ENCODE results near the gene ACAP1.
"Not testable (repeated sequence)": the region's sequence is repeated elsewhere in the genome, so short reads cannot be mapped to it uniquely, and the experiment has no call there.

The ACAP1 gene

DNA sequence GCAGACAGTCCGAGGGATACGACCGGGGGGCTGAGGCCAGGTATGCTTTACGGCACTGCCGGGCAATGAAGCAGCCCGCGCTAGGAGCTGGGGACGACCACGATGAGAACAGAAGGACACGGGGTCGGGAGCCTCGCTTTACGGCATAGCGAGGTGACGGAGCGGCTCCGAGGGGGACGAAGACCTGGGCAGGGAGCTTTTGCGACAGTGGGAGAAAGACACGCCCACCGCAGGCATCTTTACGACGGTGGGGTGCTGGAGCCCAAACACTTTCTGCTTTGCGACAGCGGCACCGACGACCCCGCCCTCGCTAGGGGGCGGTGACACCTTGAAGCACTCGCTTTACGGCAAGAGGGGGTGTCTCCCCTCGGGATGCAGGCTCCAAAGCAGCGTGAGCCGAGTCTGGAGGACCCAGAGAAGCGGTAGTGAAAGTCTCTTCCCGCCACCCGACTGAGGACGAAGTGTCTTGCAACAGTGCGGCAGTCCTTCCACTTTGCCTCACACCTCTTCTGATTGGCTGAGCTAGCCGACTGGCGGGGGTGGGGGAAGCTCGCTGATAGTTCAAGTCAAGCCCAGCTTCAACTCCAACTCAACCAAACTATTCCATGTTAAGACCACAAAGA is 6.8 kb upstream of the ACAP1 start:
- DNase-seq (ENCODE audit: low read depth, low spot score), result peak; percentile 99

GRCh38 chr17:7329997-7330637 is 6.2 kb upstream of the ACAP1 start:
- DNase-seq (ENCODE audit: low read depth, low spot score), result peak; percentile 91

DNA sequence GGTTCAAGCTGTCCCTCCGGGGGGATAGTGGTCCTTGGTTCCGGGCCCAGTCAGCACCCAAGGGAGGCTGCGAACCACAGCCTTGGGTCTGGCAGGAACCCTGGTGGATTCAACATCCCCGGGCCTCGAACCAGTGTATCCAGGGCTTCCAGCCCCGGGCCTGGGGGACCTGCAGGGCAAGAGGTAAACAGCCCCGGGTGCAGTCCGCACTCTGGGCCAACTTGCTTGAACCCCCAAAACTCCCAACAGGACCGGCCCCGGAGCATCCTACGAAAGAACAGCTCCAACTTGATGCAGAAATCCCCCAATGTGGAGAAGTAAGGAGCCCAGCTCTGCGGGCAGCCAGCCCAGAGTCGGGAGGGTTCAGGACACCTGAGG is 5.7 kb upstream of the ACAP1 start:
- no peak for DNase-seq (ENCODE audit: low read depth, low spot score)

- DNase-seq (ENCODE audit: low read depth, low spot score), result no peak
Measured at GRCh38 chr17:7332111-7332510, 4.2 kb upstream of the ACAP1 start.

DNA sequence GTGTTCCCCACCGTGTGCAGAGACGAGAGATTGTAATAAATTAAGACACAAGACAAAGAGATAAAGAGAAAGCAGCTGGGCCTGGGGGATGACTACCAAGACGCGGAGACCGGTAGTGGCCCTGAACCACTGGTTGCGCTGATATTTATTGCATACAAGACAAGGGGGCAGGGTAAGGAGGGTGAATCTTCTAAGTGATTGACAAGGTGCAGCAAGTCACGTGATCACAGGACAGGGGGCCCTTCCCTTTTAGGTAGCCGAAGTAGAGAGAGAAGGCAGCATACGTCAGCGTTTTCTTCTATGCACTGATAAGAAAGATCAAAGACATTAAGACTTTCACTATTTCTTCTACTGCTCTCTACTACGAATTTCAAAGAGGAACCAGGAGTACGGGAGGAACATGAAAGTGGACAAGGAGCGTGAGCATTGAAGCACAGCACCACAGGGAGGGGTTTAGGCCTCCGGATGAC is 3.7 kb upstream of the ACAP1 start:
- DNase-seq (ENCODE audit: low read depth, low spot score), result not testable (repeated sequence)

DNA sequence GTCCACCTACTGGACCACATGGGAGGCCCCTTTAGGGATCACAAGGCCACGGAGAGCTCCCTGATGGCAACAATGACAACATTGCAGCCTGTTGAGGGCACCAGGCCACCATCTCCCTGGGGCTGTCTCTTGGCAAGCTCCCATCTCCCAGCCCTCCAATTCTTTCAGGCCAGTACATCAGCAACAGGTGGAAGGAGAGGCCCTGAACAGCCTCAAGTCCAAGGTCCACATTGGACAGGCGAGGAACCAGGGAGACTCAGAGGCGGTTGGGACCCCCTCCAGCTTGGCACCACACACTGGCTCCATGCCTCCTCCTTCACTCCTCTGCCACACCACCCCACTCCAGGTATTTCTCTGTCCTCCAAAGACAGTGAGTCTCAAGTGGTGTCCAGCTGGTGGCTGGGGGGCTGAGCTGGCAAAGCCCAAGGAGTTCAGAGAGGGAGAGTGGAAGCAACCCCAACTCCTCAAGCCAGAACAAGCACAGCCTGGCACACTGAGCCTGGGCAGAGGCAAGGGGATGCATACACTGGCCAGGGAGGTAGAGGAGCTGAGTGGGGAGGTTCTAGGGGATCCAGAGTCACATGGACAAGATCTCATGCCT is 1.3 kb upstream of the ACAP1 start:
- no peak for DNase-seq (ENCODE audit: low read depth, low spot score)

GRCh38 chr17:7335765-7336164 is 564 bp upstream of the ACAP1 start:
- not testable (repeated sequence) for DNase-seq (ENCODE audit: low read depth, low spot score)

DNA sequence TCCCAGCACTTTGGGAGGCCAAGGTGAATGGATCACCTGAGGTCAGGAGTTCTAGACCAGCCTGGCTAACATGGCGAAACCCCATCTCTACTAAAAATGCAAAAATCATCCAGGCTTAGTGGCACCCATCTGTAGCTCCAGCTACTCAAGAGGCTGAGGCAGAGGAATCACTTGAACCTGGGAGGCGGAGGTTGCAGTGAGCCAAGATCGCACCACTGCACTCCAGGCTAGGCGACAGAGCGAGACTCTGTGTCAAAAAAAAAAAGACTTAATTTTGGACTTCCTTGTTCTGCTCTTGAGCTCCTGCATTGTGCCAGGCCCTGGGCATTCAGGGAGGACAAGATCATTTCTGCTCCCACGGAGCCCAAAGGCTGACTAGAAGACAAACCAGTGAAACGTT is 1.3 kb downstream of the ACAP1 start:
- DNase-seq (ENCODE audit: low read depth, low spot score), result not testable (repeated sequence)

- no peak for DNase-seq (ENCODE audit: low read depth, low spot score)
Measured at GRCh38 chr17:7340179-7340578, 3.9 kb downstream of the ACAP1 start.

DNA sequence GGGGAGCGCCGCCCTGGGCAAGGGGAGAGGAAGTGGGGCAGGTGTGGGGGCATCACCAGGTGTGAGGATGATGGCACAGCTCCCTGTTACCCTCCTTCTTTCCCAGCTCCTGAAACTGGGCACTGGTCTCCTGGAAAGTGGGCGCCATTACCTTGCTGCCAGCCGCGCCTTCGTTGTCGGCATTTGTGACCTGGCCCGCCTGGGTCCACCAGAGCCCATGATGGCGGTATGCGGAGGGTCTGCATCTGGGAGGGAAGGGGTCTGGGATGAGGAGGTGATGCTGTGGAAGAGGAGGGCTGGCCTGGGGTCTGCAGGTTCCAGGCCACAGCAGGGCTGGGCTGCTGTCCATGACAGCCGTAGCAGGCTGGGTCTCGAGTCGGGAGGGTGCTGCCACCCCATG is 5.5 kb downstream of the ACAP1 start:
- no peak for DNase-seq (ENCODE audit: low read depth, low spot score)

DNA sequence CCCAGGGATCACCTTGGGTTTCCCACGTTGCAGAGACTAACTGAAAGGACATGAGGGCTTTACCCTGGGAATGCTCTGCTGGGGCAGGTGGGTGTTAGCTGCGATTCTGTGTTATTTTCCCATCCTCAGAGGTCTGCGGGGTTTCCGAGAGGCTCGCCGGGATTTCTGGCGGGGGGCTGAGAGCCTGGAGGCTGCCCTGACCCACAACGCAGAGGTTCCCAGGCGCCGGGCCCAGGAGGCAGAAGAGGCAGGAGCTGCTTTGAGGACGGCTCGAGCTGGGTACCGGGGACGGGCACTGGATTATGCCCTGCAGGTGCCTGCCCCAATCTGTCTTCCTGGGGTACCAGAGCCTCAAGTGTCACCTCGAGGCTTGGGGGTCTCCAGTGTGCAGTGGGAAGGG is 6.9 kb downstream of the ACAP1 start:
- no peak for DNase-seq (ENCODE audit: low read depth, low spot score)

DNA sequence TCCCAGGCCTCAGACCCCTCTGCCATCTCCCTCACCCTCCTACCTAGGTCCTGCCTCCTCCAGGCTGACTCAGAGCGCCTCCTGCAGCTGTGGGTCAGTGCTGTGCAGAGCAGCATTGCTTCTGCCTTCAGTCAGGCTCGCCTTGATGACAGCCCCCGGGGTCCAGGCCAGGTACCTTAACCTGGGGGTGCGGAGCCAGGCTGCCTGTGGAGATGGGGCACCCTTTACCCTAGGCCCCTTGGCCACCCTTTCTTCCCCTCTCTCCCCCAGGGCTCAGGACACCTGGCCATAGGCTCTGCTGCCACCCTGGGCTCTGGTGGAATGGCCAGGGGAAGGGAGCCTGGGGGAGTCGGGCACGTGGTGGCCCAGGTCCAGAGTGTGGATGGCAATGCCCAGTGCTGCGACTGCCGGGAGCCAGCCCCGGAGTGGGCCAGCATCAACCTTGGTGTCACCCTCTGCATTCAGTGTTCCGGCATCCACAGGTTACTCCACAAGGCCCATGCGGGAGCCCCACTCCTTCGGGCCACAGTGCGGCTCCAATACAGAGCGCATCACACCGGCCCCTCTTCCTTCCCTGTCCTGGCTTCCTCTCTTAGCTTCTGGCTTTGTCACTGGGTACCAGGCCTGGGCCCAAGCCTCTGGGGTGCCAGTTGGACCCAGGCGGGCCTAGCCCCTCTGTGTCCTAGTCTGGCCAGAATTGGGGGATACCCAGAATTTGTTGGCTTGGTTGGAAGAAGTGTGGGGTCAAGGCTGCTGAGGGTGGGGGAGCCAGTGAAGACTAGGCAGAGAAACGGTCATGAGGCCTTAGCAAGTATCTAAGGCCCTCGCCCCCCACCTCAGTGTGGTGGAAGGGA is 10.7 kb downstream of the ACAP1 start:
- DNase-seq (ENCODE audit: low read depth, low spot score), result no peak

DNA sequence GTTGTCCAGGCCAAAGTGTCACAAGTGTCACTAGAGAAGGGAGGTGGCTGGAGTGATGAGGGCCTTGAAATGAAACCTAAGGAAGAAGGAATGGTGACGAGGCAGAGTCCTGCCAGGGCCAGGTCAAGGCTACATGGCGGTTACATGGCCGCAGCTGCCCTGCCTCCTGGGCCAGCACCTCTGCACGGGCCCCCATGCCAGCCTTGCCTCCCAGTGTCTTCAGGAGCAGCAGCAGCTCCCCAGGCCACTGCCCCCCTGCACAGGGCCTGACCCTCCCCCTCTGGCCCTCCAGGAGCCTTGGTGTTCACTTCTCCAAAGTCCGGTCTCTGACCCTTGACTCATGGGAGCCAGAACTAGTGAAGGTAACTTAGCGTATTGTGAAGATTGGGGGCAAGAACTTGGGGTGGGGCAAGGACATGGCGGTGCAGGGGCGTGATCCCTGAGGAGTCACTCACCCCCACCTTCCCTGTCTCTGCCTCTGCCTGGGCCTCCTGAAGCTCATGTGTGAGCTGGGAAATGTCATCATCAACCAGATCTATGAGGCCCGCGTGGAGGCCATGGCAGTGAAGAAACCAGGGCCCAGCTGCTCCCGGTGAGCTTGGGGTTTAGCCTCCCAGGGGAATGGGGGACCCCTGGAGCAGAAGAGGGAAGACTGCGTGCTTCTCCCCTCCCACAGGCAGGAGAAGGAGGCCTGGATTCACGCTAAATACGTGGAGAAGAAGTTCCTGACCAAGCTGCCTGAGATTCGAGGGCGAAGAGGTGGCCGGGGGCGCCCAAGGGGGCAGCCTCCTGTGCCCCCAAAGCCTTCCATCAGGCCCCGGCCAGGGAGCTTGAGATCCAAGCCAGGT is 11.5 kb downstream of the ACAP1 start:
- DNase-seq (ENCODE audit: low read depth, low spot score), result no peak

DNA sequence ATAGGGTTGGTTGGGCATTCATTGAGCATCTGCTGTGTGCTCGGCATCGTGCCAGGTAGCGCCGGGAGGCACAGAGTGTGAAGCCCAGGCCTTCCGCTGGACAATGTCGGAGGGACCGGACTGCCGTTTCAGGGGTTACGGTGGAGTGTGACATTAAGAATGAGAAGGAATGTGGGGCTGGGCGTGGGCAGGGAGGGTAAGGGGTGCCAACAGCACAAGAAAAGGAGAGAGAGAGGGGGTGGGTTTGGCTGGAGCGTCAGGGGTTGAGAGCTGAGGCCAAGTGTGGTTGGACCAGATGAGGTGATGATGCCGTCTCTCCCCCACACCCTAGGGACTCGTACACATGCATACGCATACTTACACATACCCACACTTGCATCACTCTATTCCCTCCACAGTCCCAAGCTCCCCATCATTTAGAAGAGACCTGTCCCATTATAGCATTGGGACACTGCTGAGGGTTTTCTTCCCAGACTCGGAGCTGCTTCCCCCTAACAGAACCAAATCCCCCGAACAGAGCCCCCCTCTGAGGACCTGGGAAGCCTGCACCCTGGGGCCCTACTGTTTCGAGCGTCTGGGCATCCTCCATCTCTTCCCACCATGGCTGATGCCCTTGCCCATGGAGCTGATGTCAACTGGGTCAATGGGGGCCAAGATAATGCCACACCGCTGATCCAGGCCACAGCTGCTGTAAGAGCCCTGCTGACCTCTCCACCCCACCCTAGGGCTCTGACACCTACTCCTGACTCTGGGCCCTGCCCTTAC is 12.3 kb downstream of the ACAP1 start:
- DNase-seq (ENCODE audit: low read depth, low spot score), result no peak

DNA sequence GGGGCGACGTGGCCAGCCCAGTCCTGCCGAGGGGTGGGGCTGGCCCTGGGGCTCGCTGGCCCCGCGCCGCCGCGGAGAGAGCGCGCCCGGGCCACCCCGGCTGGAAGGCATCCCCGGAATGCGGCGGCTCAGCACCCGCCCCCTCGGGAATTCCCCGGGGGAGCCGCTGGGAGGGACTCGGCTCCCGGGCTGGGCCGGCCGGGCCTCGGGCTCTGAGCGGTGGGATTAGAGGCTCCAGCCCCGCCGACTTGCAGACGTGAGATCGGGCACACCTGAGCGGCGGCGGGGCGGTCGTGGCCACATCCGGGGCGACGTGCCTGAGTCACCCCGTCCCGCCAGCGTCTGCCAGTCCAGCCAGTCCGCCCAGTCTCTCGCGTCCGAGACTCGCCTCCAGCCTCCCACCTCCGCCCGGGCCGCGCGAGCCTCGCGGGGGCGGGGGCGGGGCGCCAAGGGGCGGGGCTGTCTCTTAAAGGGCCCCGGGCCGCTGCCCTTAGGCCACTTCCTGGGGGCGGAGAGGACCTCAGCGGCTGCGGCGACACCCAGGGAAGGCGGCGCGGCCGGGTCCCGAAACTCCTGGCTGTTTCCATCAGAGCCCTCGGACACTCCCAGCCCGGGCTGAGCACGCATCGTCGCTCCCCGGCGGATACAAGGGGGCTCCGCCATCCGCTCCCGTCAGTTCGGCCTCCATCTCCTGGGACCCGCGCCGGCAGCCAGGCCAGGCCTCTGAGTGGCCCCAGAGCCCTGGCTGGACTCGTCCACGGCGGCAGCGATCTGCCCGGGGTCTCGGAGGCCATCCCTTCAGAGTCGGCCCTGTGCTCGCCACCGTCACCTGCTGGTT is 15.6 kb downstream of the ACAP1 start, which contains the start of gene KCTD11:
Gene KCTD11 (plus strand): TSS at position 498 of the 838 bp plus-strand sequence.
- peak; percentile 98 for DNase-seq (ENCODE audit: low read depth, low spot score)

DNA sequence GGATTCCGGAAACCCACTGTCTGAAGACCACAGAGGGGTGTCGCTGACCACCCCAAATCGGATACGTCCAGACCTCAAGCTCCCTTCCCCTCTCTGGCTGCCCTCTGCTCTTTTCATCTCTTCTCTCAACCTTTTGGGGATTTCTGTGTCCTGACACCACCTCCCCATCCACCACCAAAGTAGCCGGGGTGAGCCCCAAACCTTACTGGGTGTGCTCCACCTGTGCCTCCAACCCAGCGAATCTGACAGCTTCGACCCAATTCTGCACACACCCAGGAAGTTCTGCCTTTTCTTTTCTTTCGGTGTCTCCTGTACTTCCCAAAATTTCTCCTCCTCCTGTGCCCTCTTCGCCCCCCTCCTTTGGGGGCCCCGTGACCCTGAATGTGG is 16.2 kb downstream of the ACAP1 start:
- DNase-seq (ENCODE audit: low read depth, low spot score), result no peak

- no peak for DNase-seq (ENCODE audit: low read depth, low spot score)
Measured at GRCh38 chr17:7352910-7353635, 16.7 kb downstream of the ACAP1 start.

DNA sequence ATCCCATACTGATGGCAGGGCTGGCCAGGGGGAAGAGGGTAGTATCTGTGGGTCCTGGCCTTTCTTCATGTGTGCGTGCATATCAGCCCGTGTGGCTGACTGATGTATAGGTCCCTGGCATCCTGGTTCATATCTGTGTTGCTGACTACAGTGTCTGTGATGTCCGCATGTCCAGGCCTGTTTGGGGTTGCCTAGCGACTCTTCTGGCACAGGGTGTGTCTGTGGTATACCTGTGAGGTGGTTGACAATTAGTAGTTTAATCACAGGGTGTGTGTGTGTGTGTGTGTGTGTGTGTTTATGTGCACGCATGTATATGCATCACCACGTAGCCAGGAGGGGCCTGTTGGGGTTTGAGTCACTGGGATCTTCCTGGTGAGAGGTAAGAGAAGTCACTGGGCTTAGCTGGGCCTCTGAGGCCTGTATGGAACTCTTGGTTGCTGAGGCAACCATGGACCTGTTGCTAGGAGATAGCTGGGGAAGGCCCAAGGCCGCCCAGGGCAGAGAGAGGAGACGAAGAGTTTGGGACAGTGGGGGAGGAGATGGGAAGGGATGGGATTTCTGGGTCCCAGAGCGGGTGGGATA is 18.0 kb downstream of the ACAP1 start:
- peak; percentile 46 for DNase-seq (ENCODE audit: low read depth, low spot score)

DNA sequence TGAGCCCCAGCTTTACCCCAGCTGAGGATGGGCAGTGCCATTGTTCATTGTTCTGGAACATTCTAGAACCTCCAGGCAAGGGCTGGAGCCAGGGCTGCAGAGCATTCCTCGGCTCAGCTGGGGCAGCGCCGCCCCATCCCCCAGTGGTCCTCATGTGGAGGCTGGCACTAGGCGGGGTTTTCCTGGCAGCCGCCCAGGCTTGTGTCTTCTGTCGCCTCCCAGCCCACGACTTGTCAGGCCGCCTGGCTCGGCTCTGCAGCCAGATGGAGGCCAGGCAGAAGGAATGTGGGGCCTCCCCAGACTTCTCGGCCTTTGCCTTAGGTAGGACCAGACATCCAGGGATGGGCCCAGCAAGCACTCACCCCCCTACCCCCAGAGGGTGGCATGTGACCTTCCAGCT is 18.7 kb downstream of the ACAP1 start, which contains the start of gene TMEM95:
Gene TMEM95 (plus strand): TSS at position 104 of the 400 bp plus-strand sequence. CDS start 49 bp downstream, at position 153.
- DNase-seq (ENCODE audit: low read depth, low spot score), result peak; percentile 45
